MM.1S (cell line): ENCODE measurements around the gene CTRL.

Experiments used
- DNase-seq: peaks from one replicate; pipeline ENCODE4 v3.0.0-alpha.2; 2015
- H2AFZ ChIP-seq: fragments of 300-600 bp; sonication (generic); 2 replicates; pipeline ENCODE4 v1.6.0; 2016; ENCODE audit warnings: antibody characterized with exemption, low read length
- H3F3A ChIP-seq: fragments of 300-600 bp; sonication (generic); 2 replicates; pipeline ENCODE4 v1.6.1; 2016; ENCODE audit warnings: mild to moderate bottlenecking, antibody characterized with exemption, low read length, moderate library complexity, mixed read lengths; ENCODE audit not compliant: insufficient read depth
- H3K27ac ChIP-seq: fragments of 300-600 bp; sonication (generic); 2 replicates; pipeline ENCODE4 v1.5.1; 2016; ENCODE audit warnings: mild to moderate bottlenecking, low read length
- H3K27me3 ChIP-seq: fragments of 300-600 bp; sonication (generic); replicated peaks from 2 replicates; pipeline ENCODE4 v1.6.0; 2016; ENCODE audit warnings: low read length; ENCODE audit not compliant: insufficient read depth
- H3K36me3 ChIP-seq: fragments of 300-600 bp; sonication (generic); replicated peaks from 2 replicates; pipeline ENCODE4 v1.6.1; 2016; ENCODE audit warnings: mild to moderate bottlenecking, low read length, mixed read lengths; ENCODE audit not compliant: insufficient read depth
- H3K4me1 ChIP-seq: fragments of 300-600 bp; sonication (generic); 2 replicates; pipeline ENCODE4 v1.6.1; 2016; ENCODE audit warnings: low read length, mixed read lengths
- H3K4me2 ChIP-seq: fragments of 300-600 bp; sonication (generic); 2 replicates; pipeline ENCODE4 v1.6.0; 2016; ENCODE audit warnings: low read depth, low read length
- H3K4me3 ChIP-seq: fragments of 300-600 bp; sonication (generic); 2 replicates; pipeline ENCODE4 v1.5.1; 2016; ENCODE audit warnings: low read length, mixed read lengths
- H3K79me2 ChIP-seq: fragments of 300-600 bp; sonication (generic); 2 replicates; pipeline ENCODE4 v1.6.1; 2016; ENCODE audit warnings: mixed run types, low read length, mixed read lengths
- H3K9ac ChIP-seq: fragments of 300-600 bp; sonication (generic); 2 replicates; pipeline ENCODE4 v1.6.1; 2016; ENCODE audit warnings: low read length, mixed read lengths
- H3K9me2 ChIP-seq: fragments of 300-600 bp; sonication (generic); replicated peaks from 2 replicates; pipeline ENCODE4 v1.6.1; 2016; ENCODE audit warnings: mild to moderate bottlenecking, low read length, mixed read lengths; ENCODE audit not compliant: insufficient read depth
- H3K9me3 ChIP-seq: fragments of 300-600 bp; sonication (generic); replicated peaks from 2 replicates; pipeline ENCODE4 v1.6.1; 2016; ENCODE audit warnings: mild to moderate bottlenecking, low read length, mixed read lengths; ENCODE audit not compliant: insufficient read depth
- H4K20me1 ChIP-seq: fragments of 300-600 bp; sonication (generic); 2 replicates; pipeline ENCODE4 v1.6.1; 2016; ENCODE audit warnings: mild to moderate bottlenecking, low read length, moderate library complexity, mixed read lengths; ENCODE audit not compliant: insufficient read depth
- CTCF ChIP-seq: fragments of 300-600 bp; sonication (generic); IDR thresholded peaks from 2 replicates; pipeline ENCODE4 v1.5.1; 2016; ENCODE audit warnings: antibody characterized with exemption, low read length, mixed read lengths
- EZH2 ChIP-seq: fragments of 300-600 bp; sonication (generic); optimal IDR thresholded peaks from 2 replicates; pipeline ENCODE3; 2017; ENCODE audit warnings: low read depth, mild to moderate bottlenecking, antibody characterized with exemption, low read length, mixed read lengths
- EZH2phosphoT487 ChIP-seq: fragments of 300-600 bp; sonication (generic); IDR thresholded peaks from 2 replicates; pipeline ENCODE4 v1.6.1; 2018; ENCODE audit warnings: antibody characterized with exemption, low read length

The CTRL gene

GRCh38 chr16:67967958-67968399, 36.3 kb upstream of the CTRL start:
- peak overlapping the region; percentile 93 for H3K4me3 ChIP-seq
- no peaks in the 10 kb centered on the region for H4K20me1 ChIP-seq
- H3F3A ChIP-seq, result peaks cover 19% of the 10 kb centered on the region
- no peaks in the 10 kb centered on the region for H3K9me3 ChIP-seq
- H2AFZ ChIP-seq, result peak overlapping the region; percentile 85
- peaks cover 22% of the 10 kb centered on the region for H3K79me2 ChIP-seq
- H3K27ac ChIP-seq, result no peak overlapping the region
- no peaks in the 10 kb centered on the region for H3K36me3 ChIP-seq
- TF ChIP-seq EZH2 (no peak), CTCF (no peak), EZH2phosphoT487 (no peak)
- peaks cover 37% of the 10 kb centered on the region for H3K4me1 ChIP-seq
- no peaks in the 10 kb centered on the region for H3K9me2 ChIP-seq
- H3K27me3 ChIP-seq, result no peaks in the 10 kb centered on the region
- H3K9ac ChIP-seq, result peak overlapping the region; percentile 82
- peak; percentile 41 for DNase-seq
- peak overlapping the region; percentile 91 for H3K4me2 ChIP-seq

- no peaks in the 10 kb centered on the region for H3K9me2 ChIP-seq
- H4K20me1 ChIP-seq, result no peaks in the 10 kb centered on the region
- no peaks in the 10 kb centered on the region for H3K27me3 ChIP-seq
- peak overlapping the region; percentile 82 for H3K9ac ChIP-seq
- peaks cover 37% of the 10 kb centered on the region for H3K4me1 ChIP-seq
- no peak for TF ChIP-seq EZH2
- no peak for TF ChIP-seq EZH2phosphoT487
- no peak for TF ChIP-seq CTCF
- peaks cover 19% of the 10 kb centered on the region for H3F3A ChIP-seq
- H3K9me3 ChIP-seq, result no peaks in the 10 kb centered on the region
- H3K27ac ChIP-seq, result no peak overlapping the region
- peak overlapping the region; percentile 91 for H3K4me2 ChIP-seq
- H2AFZ ChIP-seq, result peak overlapping the region; percentile 85
- no peaks in the 10 kb centered on the region for H3K36me3 ChIP-seq
- peak; percentile 17 for DNase-seq
- peaks cover 22% of the 10 kb centered on the region for H3K79me2 ChIP-seq
- H3K4me3 ChIP-seq, result peak overlapping the region; percentile 93
Measured at GRCh38 chr16:67967183-67967957, 35.7 kb upstream of the CTRL start.

GRCh38 chr16:67966549-67967182, 35.0 kb upstream of the CTRL start:
- H2AFZ ChIP-seq, result no peak overlapping the region
- H3K79me2 ChIP-seq, result peaks cover 22% of the 10 kb centered on the region
- H3K36me3 ChIP-seq, result no peaks in the 10 kb centered on the region
- H3K4me3 ChIP-seq, result 0 out of 2 replicates have a peak overlapping the region, but pooled peaks have one; percentile 93
- H3K27me3 ChIP-seq, result no peaks in the 10 kb centered on the region
- no peak overlapping the region for H3K9ac ChIP-seq
- H4K20me1 ChIP-seq, result no peaks in the 10 kb centered on the region
- peaks cover 19% of the 10 kb centered on the region for H3F3A ChIP-seq
- H3K9me2 ChIP-seq, result no peaks in the 10 kb centered on the region
- no peak for DNase-seq
- H3K9me3 ChIP-seq, result no peaks in the 10 kb centered on the region
- H3K4me1 ChIP-seq, result peaks cover 37% of the 10 kb centered on the region
- peak overlapping the region; percentile 91; the same call in 1 of the 2 replicates for H3K4me2 ChIP-seq
- no peak overlapping the region for H3K27ac ChIP-seq
- TF ChIP-seq EZH2phosphoT487 (no peak), EZH2 (no peak), CTCF (no peak)
